Activated CD8-positive, alpha-beta T cell treated with anti-CD3 and anti-CD28 coated beads for 36 hours (primary cell): ENCODE measurements around the gene RASSF8. TPM values are rescaled to one million over a fixed set of nuclear protein-coding genes. Genes with fewer than 3 reads are reported as not detected.

Experiments used
- ATAC-seq: fragments of 200-7000 bp; cut with Tn5 transposase; one replicate; pipeline ENCODE4 v1.10.0; 2021; ENCODE audit warnings: mild to moderate bottlenecking, moderate library complexity
- CTCF ChIA-PET: fragments of 350-600 bp; sonication (Branson Sonifier 250); formaldehyde crosslinking; loops from one replicate; lab custom pipeline; 2021; ENCODE audit warnings: antibody characterized with exemption; lab: Charles Lee
- POLR2A ChIA-PET: fragments of 350-600 bp; sonication (Branson Sonifier 250); formaldehyde crosslinking; loops from one replicate; lab custom pipeline; 2021; ENCODE audit warnings: antibody characterized with exemption; lab: Charles Lee
- DNase-seq: peaks from one replicate; pipeline ENCODE4 v3.0.0-alpha.2; 2020
- H3K27ac Mint-ChIP-seq: one replicate; pipeline ENCODE4 v1.8.0; 2021; ENCODE audit warnings: mild to moderate bottlenecking, mixed read lengths
- H3K27me3 Mint-ChIP-seq: one replicate; pipeline ENCODE4 v1.8.0; 2021; ENCODE audit warnings: mixed read lengths
- H3K36me3 Mint-ChIP-seq: one replicate; pipeline ENCODE4 v1.8.0; 2021; ENCODE audit warnings: low read depth, mixed read lengths
- H3K4me1 Mint-ChIP-seq: one replicate; pipeline ENCODE4 v1.8.0; 2021; ENCODE audit warnings: low read depth, mixed read lengths
- H3K4me3 Mint-ChIP-seq: one replicate; pipeline ENCODE4 v1.8.0; 2021; ENCODE audit warnings: mild to moderate bottlenecking, moderate library complexity, mixed read lengths
- H3K9me3 Mint-ChIP-seq: one replicate; pipeline ENCODE4 v1.8.0; 2021; ENCODE audit warnings: mixed read lengths
- intact Hi-C: fragments of 100-400 bp; cut with micrococcal nuclease; formaldehyde crosslinking; loops from one replicate; pipeline ENCODE4 v1.10.0; 2022
- total RNA-seq, 2 experiments: library from RNA; stranded (reverse); gene quantifications; one replicate each; pipeline ENCODE4 v1.2.3, GENCODE V29; 2021
- TF ChIP-seq, protein P1 (sequence below): fragments of 200-600 bp; IDR thresholded peaks from one replicate; pipeline ENCODE4 v1.8.0; 2022; ENCODE audit warnings: antibody characterized with exemption, mild to moderate bottlenecking

The RASSF8 gene
- total RNA-seq, 2 experiments from 2014 or later, result not detected

DNA sequence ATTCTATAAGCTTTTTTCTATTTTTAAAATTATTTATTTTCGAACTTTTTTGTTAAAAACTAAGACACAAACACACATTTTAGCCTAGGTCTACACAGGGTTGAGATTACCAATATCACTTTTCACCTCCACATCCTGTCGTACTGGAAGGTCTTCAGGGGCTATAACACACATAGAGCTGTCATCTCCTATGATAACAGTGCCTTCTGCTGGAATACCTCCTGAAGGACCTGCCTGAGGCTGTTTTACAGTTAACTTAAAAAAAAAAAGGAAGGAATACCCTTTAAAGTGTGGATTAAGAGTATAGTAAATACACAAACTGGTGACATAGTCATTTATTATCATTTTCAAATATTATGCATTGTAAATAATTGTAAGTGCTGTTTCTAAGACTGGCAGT, 43.0 kb downstream of the RASSF8 start:
- peaks cover 3% of the 10 kb centered on the region for H3K36me3 Mint-ChIP-seq
- intact Hi-C loops, result no loop called here
- H3K27ac Mint-ChIP-seq, result no peak overlapping the region
- ChIA-PET POLR2A (no interaction called here), CTCF (no interaction called here)
- H3K4me3 Mint-ChIP-seq, result no peak overlapping the region
- peaks cover 6% of the 10 kb centered on the region for H3K9me3 Mint-ChIP-seq
- no peak for DNase-seq
- no peaks in the 10 kb centered on the region for H3K27me3 Mint-ChIP-seq
- TF ChIP-seq, protein P1, sequence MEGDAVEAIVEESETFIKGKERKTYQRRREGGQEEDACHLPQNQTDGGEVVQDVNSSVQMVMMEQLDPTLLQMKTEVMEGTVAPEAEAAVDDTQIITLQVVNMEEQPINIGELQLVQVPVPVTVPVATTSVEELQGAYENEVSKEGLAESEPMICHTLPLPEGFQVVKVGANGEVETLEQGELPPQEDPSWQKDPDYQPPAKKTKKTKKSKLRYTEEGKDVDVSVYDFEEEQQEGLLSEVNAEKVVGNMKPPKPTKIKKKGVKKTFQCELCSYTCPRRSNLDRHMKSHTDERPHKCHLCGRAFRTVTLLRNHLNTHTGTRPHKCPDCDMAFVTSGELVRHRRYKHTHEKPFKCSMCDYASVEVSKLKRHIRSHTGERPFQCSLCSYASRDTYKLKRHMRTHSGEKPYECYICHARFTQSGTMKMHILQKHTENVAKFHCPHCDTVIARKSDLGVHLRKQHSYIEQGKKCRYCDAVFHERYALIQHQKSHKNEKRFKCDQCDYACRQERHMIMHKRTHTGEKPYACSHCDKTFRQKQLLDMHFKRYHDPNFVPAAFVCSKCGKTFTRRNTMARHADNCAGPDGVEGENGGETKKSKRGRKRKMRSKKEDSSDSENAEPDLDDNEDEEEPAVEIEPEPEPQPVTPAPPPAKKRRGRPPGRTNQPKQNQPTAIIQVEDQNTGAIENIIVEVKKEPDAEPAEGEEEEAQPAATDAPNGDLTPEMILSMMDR, result no peak
- ATAC-seq, result no peak
- no peaks in the 10 kb centered on the region for H3K4me1 Mint-ChIP-seq

DNA sequence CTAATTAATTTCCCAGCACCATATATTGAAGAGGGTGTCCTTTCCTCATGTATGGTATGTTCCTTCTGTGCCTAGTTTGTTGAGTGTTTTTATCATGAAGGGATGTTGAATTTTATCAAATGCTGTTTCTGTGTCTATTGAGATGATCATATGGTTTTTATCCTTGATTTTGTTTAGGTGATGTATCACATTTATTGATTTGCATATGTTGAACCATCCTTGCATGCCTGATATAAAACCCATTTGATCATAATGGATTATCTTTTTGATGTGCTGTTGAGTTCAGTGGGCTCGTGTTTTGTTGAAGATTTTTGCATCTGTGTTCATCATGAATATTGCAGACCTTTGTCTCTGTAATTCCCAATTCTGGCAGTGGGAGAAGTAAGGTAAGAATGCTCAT, 44.6 kb downstream of the RASSF8 start:
- peaks cover 6% of the 10 kb centered on the region for H3K9me3 Mint-ChIP-seq
- ChIA-PET CTCF (interaction anchor here (1.0 kb wide), 1 partner anchor 566 kb away, joined by 3 read pairs; no protein-coding TSS in a partner anchor), POLR2A (no interaction called here)
- peaks cover 3% of the 10 kb centered on the region for H3K36me3 Mint-ChIP-seq
- no peaks in the 10 kb centered on the region for H3K4me1 Mint-ChIP-seq
- TF ChIP-seq, protein P1, result no peak
- H3K4me3 Mint-ChIP-seq, result no peak overlapping the region
- no peak for ATAC-seq
- no peak for DNase-seq
- intact Hi-C loops, result no loop called here
- no peaks in the 10 kb centered on the region for H3K27me3 Mint-ChIP-seq
- H3K27ac Mint-ChIP-seq, result no peak overlapping the region

DNA sequence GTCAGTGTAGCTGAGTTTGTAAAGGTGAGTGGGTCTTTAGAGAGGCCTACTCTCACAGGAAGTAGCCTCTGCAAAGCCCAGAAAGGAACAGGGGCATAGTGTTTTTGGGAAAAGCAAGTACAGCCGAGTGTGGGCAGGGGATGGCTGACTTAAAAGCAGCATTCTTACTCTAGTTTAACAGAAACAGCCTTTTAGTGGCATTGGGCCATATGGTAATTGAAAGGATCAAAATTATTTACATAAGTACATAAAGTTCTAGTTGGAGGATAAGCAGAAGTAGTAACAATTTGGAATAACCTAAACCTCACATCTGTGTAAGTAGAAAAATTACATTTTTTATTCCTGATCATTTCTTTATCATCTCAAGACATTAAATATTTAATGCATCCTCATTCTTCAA, 49.1 kb downstream of the RASSF8 start:
- no peaks in the 10 kb centered on the region for H3K27me3 Mint-ChIP-seq
- H3K36me3 Mint-ChIP-seq, result peaks cover 3% of the 10 kb centered on the region
- H3K27ac Mint-ChIP-seq, result no peak overlapping the region
- CTCF ChIA-PET, result interaction anchor here (1.0 kb wide), 1 partner anchor 644 kb away, joined by 3 read pairs; no protein-coding TSS in a partner anchor
- no peak overlapping the region for H3K4me3 Mint-ChIP-seq
- peaks cover 6% of the 10 kb centered on the region for H3K9me3 Mint-ChIP-seq
- ATAC-seq (no peak), DNase-seq (no peak)
- intact Hi-C loops, result no loop called here
- no peaks in the 10 kb centered on the region for H3K4me1 Mint-ChIP-seq
- POLR2A ChIA-PET, result no interaction called here
- TF ChIP-seq, protein P1, result no peak

DNA sequence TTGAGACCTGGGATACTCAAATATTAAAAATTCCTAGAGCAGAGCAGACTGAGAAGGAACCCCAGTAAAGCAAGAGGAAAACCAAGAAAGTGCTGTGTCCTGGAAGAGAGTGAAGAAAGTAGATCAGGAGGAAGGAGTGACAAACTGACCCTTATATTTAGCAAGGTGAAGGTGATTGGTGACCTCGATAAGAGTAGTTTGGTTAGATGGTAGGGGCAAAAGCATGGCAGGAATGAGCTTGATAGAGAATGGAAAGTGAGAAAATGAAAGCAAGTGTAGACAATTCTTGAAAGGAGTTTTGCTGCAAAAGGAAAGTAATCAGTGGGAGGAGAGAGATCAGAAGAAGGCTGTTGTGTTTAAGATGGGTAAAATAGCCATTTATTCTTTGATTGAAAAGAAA, 51.1 kb downstream of the RASSF8 start:
- POLR2A ChIA-PET, result no interaction called here
- CTCF ChIA-PET, result interaction anchor here (1.2 to 1.6 kb wide), 2 partner anchors 9 to 11 kb away, joined by 3 read pairs; no protein-coding TSS in a partner anchor
- TF ChIP-seq, protein P1, result no peak
- H3K27me3 Mint-ChIP-seq, result no peaks in the 10 kb centered on the region
- H3K4me3 Mint-ChIP-seq, result no peak overlapping the region
- no peak overlapping the region for H3K27ac Mint-ChIP-seq
- H3K4me1 Mint-ChIP-seq, result no peaks in the 10 kb centered on the region
- intact Hi-C loops, result no loop called here
- ATAC-seq, result no peak
- DNase-seq, result no peak
- no peaks in the 10 kb centered on the region for H3K36me3 Mint-ChIP-seq
- no peaks in the 10 kb centered on the region for H3K9me3 Mint-ChIP-seq

DNA sequence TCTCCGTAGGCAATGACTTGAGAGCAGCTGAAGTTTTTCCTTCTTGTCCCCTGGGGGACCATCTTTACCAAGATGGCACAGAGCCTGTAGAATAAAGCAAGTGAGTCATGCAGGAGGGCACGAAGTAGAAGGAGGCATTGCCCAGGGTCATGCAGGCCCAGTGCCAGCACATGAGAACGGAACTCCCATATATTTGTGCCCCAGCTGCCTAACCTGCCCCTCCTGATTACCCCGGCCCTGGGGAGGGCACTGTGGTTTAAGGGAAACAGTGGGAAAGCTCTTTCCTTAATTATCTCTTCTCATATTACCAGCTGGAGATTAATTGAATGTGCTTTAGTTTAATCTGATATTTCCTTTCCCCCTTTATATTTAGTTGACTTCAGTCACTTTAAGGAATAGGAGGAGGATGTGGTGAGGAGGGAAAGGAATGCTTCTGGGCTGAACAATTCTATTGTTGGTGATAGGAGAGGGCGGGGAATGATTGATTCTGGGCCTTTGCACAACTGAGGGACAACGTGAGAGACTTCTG, 51.9 kb downstream of the RASSF8 start:
- DNase-seq (no peak), ATAC-seq (no peak)
- H3K9me3 Mint-ChIP-seq, result no peaks in the 10 kb centered on the region
- ChIA-PET CTCF (no interaction called here), POLR2A (no interaction called here)
- TF ChIP-seq, protein P1, result no peak
- intact Hi-C loops, result loop anchor here (10.0 kb wide), 1 partner anchor 126 kb away; no protein-coding TSS in a partner anchor
- no peak overlapping the region for H3K4me3 Mint-ChIP-seq
- no peaks in the 10 kb centered on the region for H3K4me1 Mint-ChIP-seq
- H3K27ac Mint-ChIP-seq, result no peak overlapping the region
- H3K27me3 Mint-ChIP-seq, result no peaks in the 10 kb centered on the region
- H3K36me3 Mint-ChIP-seq, result no peaks in the 10 kb centered on the region
